Mesendoderm (in vitro differentiated cells): Measurements from ENCODE around the gene KLHL3.

Experiments
- DNase-seq: peaks from one replicate; pipeline ENCODE4 v3.0.0; 2013
- H2AK5ac ChIP-seq: 2 replicates; pipeline ENCODE4 v1.6.1; 2013; ENCODE audit warnings: low read length, inconsistent platforms
- H2BK120ac ChIP-seq: 2 replicates; pipeline ENCODE4 v1.6.1; 2013; ENCODE audit warnings: low read depth, mild to moderate bottlenecking, low read length, moderate library complexity, mixed read lengths
- H2BK15ac ChIP-seq: replicated peaks from 2 replicates; pipeline ENCODE4 v1.6.1; 2013; ENCODE audit warnings: low read depth, mild to moderate bottlenecking, moderate library complexity
- H2BK5ac ChIP-seq: 2 replicates; pipeline ENCODE4 v1.6.1; 2013; ENCODE audit warnings: low read length, inconsistent platforms
- H3K18ac ChIP-seq: 2 replicates; pipeline ENCODE4 v1.6.1; 2013; ENCODE audit warnings: mild to moderate bottlenecking, low read length, mixed read lengths
- H3K23ac ChIP-seq: one replicate; pipeline ENCODE4 v1.6.1; 2013; ENCODE audit warnings: low read length
- H3K27ac ChIP-seq: 2 replicates; pipeline ENCODE4 v1.5.1; 2013; ENCODE audit warnings: low read depth, mild to moderate bottlenecking, inconsistent platforms, low read length, moderate library complexity
- H3K27me3 ChIP-seq: 2 replicates; pipeline ENCODE4 v1.6.1; 2013; ENCODE audit warnings: low read length, control low read depth, mild to moderate bottlenecking, inconsistent platforms; ENCODE audit not compliant: insufficient read depth, poor library complexity
- H3K36me3 ChIP-seq: 2 replicates; pipeline ENCODE4 v1.6.1; 2013; ENCODE audit warnings: low read length, inconsistent platforms; ENCODE audit not compliant: control insufficient read depth, insufficient read depth
- H3K4ac ChIP-seq: one replicate; pipeline ENCODE4 v1.6.1; 2013; ENCODE audit warnings: low read depth, mild to moderate bottlenecking, low read length, moderate library complexity
- H3K4me1 ChIP-seq: 2 replicates; pipeline ENCODE4 v1.6.1; 2013; ENCODE audit warnings: low read depth, low read length, inconsistent platforms; ENCODE audit not compliant: control insufficient read depth
- H3K4me2 ChIP-seq: 2 replicates; pipeline ENCODE4 v1.6.1; 2013; ENCODE audit warnings: low read length
- H3K4me3 ChIP-seq: 2 replicates; pipeline ENCODE4 v1.5.1; 2013; ENCODE audit warnings: mild to moderate bottlenecking, low read length
- H3K56ac ChIP-seq: one replicate; pipeline ENCODE4 v1.6.1; 2013; ENCODE audit warnings: low read length
- H3K79me1 ChIP-seq: 2 replicates; pipeline ENCODE4 v1.6.1; 2013; ENCODE audit warnings: low read length, inconsistent platforms
- H3K79me2 ChIP-seq: 2 replicates; pipeline ENCODE4 v1.6.1; 2013; ENCODE audit warnings: mild to moderate bottlenecking, low read length; ENCODE audit not compliant: control insufficient read depth, insufficient read depth
- H3K9ac ChIP-seq: 2 replicates; pipeline ENCODE4 v1.6.1; 2013; ENCODE audit warnings: low read length, inconsistent platforms
- H4K5ac ChIP-seq: one replicate; pipeline ENCODE4 v1.6.1; 2013; ENCODE audit warnings: low read length
- H4K8ac ChIP-seq: one replicate; pipeline ENCODE4 v1.6.1; 2013; ENCODE audit warnings: low read depth, mild to moderate bottlenecking, control low read depth, low read length, moderate library complexity
- WGBS: extraction: QIAGEN DNeasy Blood & Tissue Kit; methylation state at CpG from one replicate; pipeline ENCODE4 v1.1.7; 2013; ENCODE audit warnings: low lambda C conversion rate, missing lambda C conversion rate; ENCODE audit not compliant: insufficient coverage; ENCODE audit errors: extremely low coverage; 5-methylcytosine and 5-hydroxymethylcytosine counted together

KLHL3 gene

DNA sequence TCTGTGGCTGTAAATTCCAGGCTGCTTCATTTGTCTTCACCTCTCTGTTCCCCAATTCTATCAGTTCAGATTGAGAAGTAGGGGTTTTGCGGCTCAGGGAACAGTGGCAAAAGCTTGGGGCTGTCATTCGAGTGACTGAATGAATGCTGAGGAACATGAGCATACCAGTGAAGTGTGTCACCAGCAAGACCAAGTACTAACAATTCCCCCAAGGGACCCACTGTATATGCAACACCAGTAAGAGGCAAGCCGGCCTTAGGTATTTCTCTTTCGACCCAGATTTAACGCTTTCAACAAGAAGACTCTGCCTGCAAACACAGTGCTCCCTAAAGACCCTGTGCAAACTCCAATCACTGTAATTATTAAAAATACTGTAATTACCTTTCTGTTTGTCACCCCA is 25.8 kb downstream of the KLHL3 start:
- H3K79me2 ChIP-seq, result no peaks in the 10 kb centered on the region
- H3K4me2 ChIP-seq, result no peak overlapping the region
- no peaks in the 10 kb centered on the region for H3K4me1 ChIP-seq
- H3K27ac ChIP-seq, result no peak overlapping the region
- no peak overlapping the region for H2AK5ac ChIP-seq
- no CpG with 5 or more reads among the region's 5 CpGs for WGBS
- no peaks in the 10 kb centered on the region for H3K27me3 ChIP-seq
- no peaks in the 10 kb centered on the region for H3K79me1 ChIP-seq
- no peaks in the 10 kb centered on the region for H3K36me3 ChIP-seq
- H4K5ac ChIP-seq, result no peak overlapping the region
- no peak overlapping the region for H3K9ac ChIP-seq
- H3K56ac ChIP-seq, result no peak overlapping the region
- H3K18ac ChIP-seq, result no peak overlapping the region
- H3K4me3 ChIP-seq, result no peak overlapping the region
- no peak overlapping the region for H3K23ac ChIP-seq
- peak; percentile 50 for DNase-seq
- H3K4ac ChIP-seq, result no peak overlapping the region
- no peak overlapping the region for H2BK5ac ChIP-seq
- no peak overlapping the region for H4K8ac ChIP-seq
- no peak overlapping the region for H2BK120ac ChIP-seq
- no peak overlapping the region for H2BK15ac ChIP-seq

DNA sequence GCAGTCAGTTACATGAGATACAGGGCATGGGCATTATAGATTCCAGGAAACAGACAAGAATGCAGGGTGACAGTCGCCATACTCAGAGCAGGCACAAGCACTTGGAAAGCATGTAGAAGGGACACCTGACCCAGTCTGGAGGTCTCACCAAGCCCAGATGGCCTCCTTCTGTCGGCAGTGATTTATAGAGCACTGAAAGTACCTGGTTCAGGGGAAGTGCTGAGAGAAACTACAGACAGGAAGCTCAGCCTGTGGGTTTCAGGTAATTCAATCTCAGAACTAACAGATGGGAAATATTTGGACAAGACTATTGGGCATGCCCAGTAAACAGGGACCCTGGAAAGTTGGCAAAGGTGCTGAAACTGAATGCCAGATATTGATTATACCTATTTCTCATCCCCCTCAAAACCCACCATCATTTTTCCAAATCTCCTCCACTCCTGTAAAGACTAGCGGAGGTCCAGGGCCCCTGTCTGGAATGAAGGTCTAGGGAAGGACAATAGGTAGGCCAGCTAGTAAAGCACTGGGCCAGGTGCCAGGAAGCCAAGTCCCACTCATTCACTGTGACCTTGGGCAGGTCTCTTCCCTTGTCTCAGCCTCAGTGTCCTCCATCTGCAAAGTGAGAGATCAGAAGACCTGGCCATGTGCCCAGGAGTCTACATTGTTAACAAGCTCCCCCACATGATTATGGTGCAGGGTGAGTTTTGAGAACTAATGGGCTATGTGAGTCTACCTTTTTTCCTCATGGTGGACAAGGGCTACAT is 26.9 kb downstream of the KLHL3 start:
- H3K4me2 ChIP-seq, result no peak overlapping the region
- H3K36me3 ChIP-seq, result no peaks in the 10 kb centered on the region
- no peak overlapping the region for H3K18ac ChIP-seq
- no peak overlapping the region for H2AK5ac ChIP-seq
- no peak overlapping the region for H3K9ac ChIP-seq
- no peak for DNase-seq
- no peak overlapping the region for H2BK15ac ChIP-seq
- H3K4me1 ChIP-seq, result no peaks in the 10 kb centered on the region
- H3K23ac ChIP-seq, result no peak overlapping the region
- H3K79me1 ChIP-seq, result no peaks in the 10 kb centered on the region
- no peak overlapping the region for H2BK120ac ChIP-seq
- H3K56ac ChIP-seq, result no peak overlapping the region
- H3K79me2 ChIP-seq, result no peaks in the 10 kb centered on the region
- H4K8ac ChIP-seq, result no peak overlapping the region
- no peak overlapping the region for H3K4ac ChIP-seq
- no peaks in the 10 kb centered on the region for H3K27me3 ChIP-seq
- WGBS, result no CpG with 5 or more reads among the region's 3 CpGs
- H4K5ac ChIP-seq, result no peak overlapping the region
- no peak overlapping the region for H3K27ac ChIP-seq
- H2BK5ac ChIP-seq, result no peak overlapping the region
- no peak overlapping the region for H3K4me3 ChIP-seq

DNA sequence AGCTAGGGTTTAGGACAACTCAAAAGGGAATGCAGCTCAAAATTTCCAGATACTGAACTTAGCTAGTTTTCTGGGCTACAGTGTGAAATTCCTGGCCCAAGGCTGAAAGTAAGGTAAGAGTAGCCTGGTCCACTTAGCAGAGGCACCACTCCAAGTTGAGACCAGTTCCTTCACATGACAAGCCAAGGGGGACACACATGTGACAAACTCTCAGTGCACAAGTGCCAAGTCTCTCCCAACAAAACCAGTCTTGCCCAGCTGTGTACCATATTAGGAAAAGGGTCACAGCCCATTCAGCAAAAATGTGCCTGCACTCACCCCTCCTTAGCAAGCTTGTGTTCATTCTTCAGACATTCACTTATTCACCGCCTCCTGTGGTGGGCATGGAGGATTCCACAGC is 27.8 kb downstream of the KLHL3 start:
- Histone ChIP-seq H2BK120ac (no peak overlapping the region), H3K18ac (no peak overlapping the region), H3K4ac (no peak overlapping the region), H3K27ac (no peak overlapping the region), H3K4me2 (no peak overlapping the region), H2BK5ac (no peak overlapping the region), H3K56ac (no peak overlapping the region), H3K4me1 (no peaks in the 10 kb centered on the region), H3K9ac (no peak overlapping the region), H3K79me1 (no peaks in the 10 kb centered on the region), H4K8ac (no peak overlapping the region), H2BK15ac (no peak overlapping the region), H3K79me2 (no peaks in the 10 kb centered on the region), H3K27me3 (no peaks in the 10 kb centered on the region), H3K36me3 (no peaks in the 10 kb centered on the region), H4K5ac (no peak overlapping the region), H3K23ac (no peak overlapping the region), H2AK5ac (no peak overlapping the region), H3K4me3 (no peak overlapping the region)
- no peak for DNase-seq
- WGBS, result no CpG with 5 or more reads among the region's 1 CpG

DNA sequence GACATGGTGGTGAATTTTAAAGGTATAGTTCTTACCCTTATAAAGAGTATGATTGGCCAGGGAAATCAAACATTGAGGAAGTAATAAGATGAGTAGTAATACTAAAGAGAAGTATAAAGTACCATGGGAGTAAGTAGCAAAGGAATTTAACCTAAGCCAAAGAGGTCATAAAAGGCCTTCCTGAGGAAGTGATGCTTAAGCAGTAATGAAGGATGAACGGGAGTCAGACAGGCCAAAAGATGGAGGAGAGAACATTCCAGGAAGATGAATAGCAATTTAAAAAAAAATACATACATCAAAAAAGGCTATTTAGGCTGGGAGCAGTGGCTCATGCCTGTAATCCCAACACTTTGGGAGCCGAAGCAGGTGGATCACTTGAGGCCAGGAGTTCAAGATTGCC is 29.0 kb downstream of the KLHL3 start:
- no peaks in the 10 kb centered on the region for H3K79me1 ChIP-seq
- no peak overlapping the region for H3K4me2 ChIP-seq
- H3K4me3 ChIP-seq, result no peak overlapping the region
- no peak overlapping the region for H2BK120ac ChIP-seq
- no peaks in the 10 kb centered on the region for H3K4me1 ChIP-seq
- H3K27ac ChIP-seq, result no peak overlapping the region
- no peak overlapping the region for H2AK5ac ChIP-seq
- no peak overlapping the region for H4K8ac ChIP-seq
- H3K4ac ChIP-seq, result no peak overlapping the region
- H3K27me3 ChIP-seq, result no peaks in the 10 kb centered on the region
- H3K23ac ChIP-seq, result no peak overlapping the region
- no peak overlapping the region for H2BK15ac ChIP-seq
- WGBS, result no CpG with 5 or more reads among the region's 2 CpGs
- H2BK5ac ChIP-seq, result no peak overlapping the region
- H4K5ac ChIP-seq, result no peak overlapping the region
- H3K36me3 ChIP-seq, result no peaks in the 10 kb centered on the region
- DNase-seq, result no peak
- no peak overlapping the region for H3K56ac ChIP-seq
- H3K9ac ChIP-seq, result no peak overlapping the region
- H3K79me2 ChIP-seq, result no peaks in the 10 kb centered on the region
- H3K18ac ChIP-seq, result no peak overlapping the region

DNA sequence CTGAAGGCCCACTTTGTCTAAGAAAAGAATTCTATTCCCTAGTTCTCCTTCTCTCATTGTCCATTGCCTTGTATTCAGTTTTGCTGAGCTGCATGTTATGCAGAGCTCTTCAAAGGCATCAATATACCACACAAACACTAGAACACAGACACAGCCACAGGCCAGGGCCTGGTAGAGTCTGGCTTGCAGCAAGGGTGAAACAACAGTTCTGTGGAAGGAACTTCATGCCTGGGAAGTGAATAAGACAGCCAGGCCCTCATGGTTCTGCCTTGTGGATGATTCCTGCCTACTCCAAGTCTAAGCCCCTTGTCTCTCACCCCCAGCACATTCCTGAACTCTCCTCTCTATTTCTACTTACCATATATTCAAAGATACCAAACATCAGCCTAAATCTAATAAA is 30.8 kb downstream of the KLHL3 start:
- Histone ChIP-seq H4K5ac (no peak overlapping the region), H3K4ac (no peak overlapping the region), H4K8ac (no peak overlapping the region), H2AK5ac (no peak overlapping the region), H3K36me3 (no peaks in the 10 kb centered on the region), H3K4me1 (no peaks in the 10 kb centered on the region), H3K18ac (no peak overlapping the region), H3K4me3 (no peak overlapping the region), H3K56ac (no peak overlapping the region), H2BK15ac (no peak overlapping the region), H3K27ac (no peak overlapping the region), H3K4me2 (no peak overlapping the region), H2BK120ac (no peak overlapping the region), H3K9ac (no peak overlapping the region), H3K79me1 (no peaks in the 10 kb centered on the region), H3K27me3 (no peaks in the 10 kb centered on the region), H3K79me2 (no peaks in the 10 kb centered on the region), H2BK5ac (no peak overlapping the region), H3K23ac (no peak overlapping the region)
- DNase-seq, result no peak

DNA sequence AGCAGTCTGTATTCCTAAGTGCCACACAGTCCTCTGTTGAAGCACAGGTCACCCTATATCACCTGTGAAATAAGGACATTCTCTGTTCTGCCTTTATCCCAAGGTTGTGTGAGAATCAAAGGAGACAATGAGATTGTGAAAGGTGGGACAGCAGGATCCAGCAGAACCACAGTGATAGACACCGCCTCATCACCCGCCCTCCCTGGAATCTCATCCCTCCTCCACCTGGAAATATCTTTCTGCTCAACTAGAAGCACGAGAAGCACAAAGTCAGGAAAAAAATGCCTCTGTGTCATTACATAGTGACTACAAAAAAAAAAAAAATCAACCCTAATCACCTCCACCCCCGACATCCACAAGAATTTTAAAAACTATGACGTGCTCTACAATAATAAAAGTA is 32.3 kb downstream of the KLHL3 start:
- Histone ChIP-seq H2BK15ac (no peak overlapping the region), H3K23ac (no peak overlapping the region), H3K18ac (no peak overlapping the region), H3K27me3 (no peaks in the 10 kb centered on the region), H3K56ac (no peak overlapping the region), H3K79me1 (no peaks in the 10 kb centered on the region), H4K5ac (no peak overlapping the region), H3K9ac (no peak overlapping the region), H3K4ac (no peak overlapping the region), H4K8ac (no peak overlapping the region), H3K79me2 (no peaks in the 10 kb centered on the region), H3K4me2 (no peak overlapping the region), H3K27ac (no peak overlapping the region), H3K4me1 (peaks cover 2% of the 10 kb centered on the region), H3K4me3 (no peak overlapping the region), H2BK120ac (no peak overlapping the region), H3K36me3 (no peaks in the 10 kb centered on the region), H2BK5ac (no peak overlapping the region), H2AK5ac (no peak overlapping the region)
- DNase-seq, result no peak
- WGBS, result no CpG with 5 or more reads among the region's 5 CpGs
